ENCODE data around the gene PTK7.

GRCh38 chr6:43082806-43083655 lies 6.9 kb downstream of the PTK7 start:
- TF ChIP-seq CTCF (IDR thresholded peaks at IDR 0.05; ENCODE audit: low read depth, low read length) (no peak), EZH2phosphoT487 (IDR thresholded peaks at IDR 0.05; ENCODE audit: low read depth) (no peak)
